Endodermal cell (in vitro differentiated cells): ENCODE data around the gene JAZF1. TPM values are rescaled to one million over a fixed set of nuclear protein-coding genes. Genes with fewer than 3 reads are reported as not detected.

ENCODE experiments used
- DNase-seq: peaks from one replicate; pipeline ENCODE4 v3.0.0-alpha.2; 2017
- H3K27ac ChIP-seq: 2 replicates; pipeline ENCODE4 v1.5.1; 2013; ENCODE audit warnings: mild to moderate bottlenecking, low read depth, low read length, moderate library complexity
- H3K27me3 ChIP-seq: 2 replicates; pipeline ENCODE4 v1.6.1; 2013; ENCODE audit warnings: mild to moderate bottlenecking, low read length, moderate library complexity; ENCODE audit not compliant: insufficient read depth, control insufficient read depth, poor library complexity, severe bottlenecking
- H3K36me3 ChIP-seq: 2 replicates; pipeline ENCODE4 v1.7.0; 2013; ENCODE audit warnings: mild to moderate bottlenecking, low read length, moderate library complexity; ENCODE audit not compliant: control insufficient read depth, insufficient read depth
- H3K4me1 ChIP-seq: one replicate; pipeline ENCODE4 v1.7.0; 2013; ENCODE audit warnings: low read length; ENCODE audit not compliant: control insufficient read depth, insufficient read depth
- H3K4me3 ChIP-seq: 2 replicates; pipeline ENCODE4 v1.5.1; 2013; ENCODE audit warnings: mild to moderate bottlenecking, low read length, moderate library complexity
- H3K9ac ChIP-seq: 2 replicates; pipeline ENCODE4 v1.6.1; 2013; ENCODE audit warnings: mild to moderate bottlenecking, low read length, moderate library complexity; ENCODE audit not compliant: poor library complexity, severe bottlenecking; ENCODE audit errors: extremely low read depth
- H3K9me3 ChIP-seq: 2 replicates; pipeline ENCODE4 v1.6.1; 2013; ENCODE audit warnings: mild to moderate bottlenecking, low read length, moderate library complexity; ENCODE audit not compliant: control insufficient read depth
- H3K27ac Mint-ChIP-seq: 2 replicates; pipeline ENCODE4 v1.8.0; 2020; ENCODE audit warnings: mixed read lengths
- H3K27me3 Mint-ChIP-seq: 2 replicates; pipeline ENCODE4 v1.8.0; 2021; ENCODE audit warnings: mild to moderate bottlenecking, mixed read lengths; ENCODE audit not compliant: insufficient read depth
- H3K36me3 Mint-ChIP-seq: 2 replicates; pipeline ENCODE4 v1.8.0; 2020; ENCODE audit warnings: low read depth, mixed read lengths
- H3K4me1 Mint-ChIP-seq: 2 replicates; pipeline ENCODE4 v1.8.0; 2020; ENCODE audit warnings: mixed read lengths
- H3K4me3 Mint-ChIP-seq: 2 replicates; pipeline ENCODE4 v1.8.0; 2020; ENCODE audit warnings: mild to moderate bottlenecking, moderate library complexity, mixed read lengths
- H3K9me3 Mint-ChIP-seq: 2 replicates; pipeline ENCODE4 v1.8.0; 2020; ENCODE audit warnings: mild to moderate bottlenecking, mixed read lengths
- CTCF ChIP-seq: fragments of 200-600 bp; sonication (generic); conservative IDR thresholded peaks from 2 replicates; pipeline ENCODE4 v1.5.0; 2021; ENCODE audit warnings: antibody characterized with exemption, mild to moderate bottlenecking
- WGBS, 2 experiments: methylation state at CpG; one replicate each; pipeline versions ENCODE4 v1.1.5 to v1.1.7; 2013; ENCODE audit warnings: missing lambda C conversion rate in 2 of 2, mixed read lengths in 1 of 2; ENCODE audit not compliant: insufficient coverage in 1 of 2, insufficient read length in 1 of 2; 5-methylcytosine and 5-hydroxymethylcytosine counted together
- total RNA-seq, 2 donors: library from RNA; stranded (reverse); fragmentation: NEBNext Ultra II Directional in 1 of 2; extraction: Animal tissue kit (Norgen Biotek cat#: 25700) in 1 of 2; gene quantifications; 2 replicates in 1 of 2; 3 replicates in 1 of 2; pipeline ENCODE4 v1.2.1, GENCODE V29; 2021

Gene JAZF1
- total RNA-seq, 2 donors from 2014 or later: 18.3 to 33.6 TPM

DNA sequence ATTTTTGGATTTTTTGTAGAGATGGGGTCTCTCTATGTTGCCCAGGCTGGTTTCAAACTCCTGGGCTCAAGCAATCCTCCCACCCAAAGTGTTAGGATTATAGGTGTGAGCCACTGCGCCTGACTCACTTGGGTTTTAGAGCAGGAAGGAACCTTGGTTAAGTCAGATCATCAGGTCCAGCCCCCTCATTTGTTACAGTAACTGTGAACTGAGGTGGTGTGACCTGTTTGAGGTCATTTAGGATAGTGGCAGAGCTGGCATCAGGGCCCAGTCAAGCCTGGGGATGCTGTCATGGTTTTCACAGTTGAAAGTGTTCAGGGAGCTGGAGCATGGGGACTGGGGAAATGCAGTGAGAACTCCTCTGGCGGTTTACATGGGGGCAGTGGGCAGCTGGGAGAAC lies 281.0 kb downstream of the JAZF1 start:
- Mint-ChIP-seq H3K36me3 (peaks cover 1% of the 10 kb centered on the region), H3K4me1 (peaks cover 11% of the 10 kb centered on the region), H3K4me3 (no peak overlapping the region), H3K9me3 (no peaks in the 10 kb centered on the region), H3K27me3 (no peaks in the 10 kb centered on the region), H3K27ac (no peak overlapping the region)
- H3K4me1 ChIP-seq: peaks cover 3% of the 10 kb centered on the region
- 88 to 97% methylated on average over 1 to 2 of the region's 2 CpGs for WGBS, 2 experiments
- H3K9ac ChIP-seq: no peak overlapping the region
- TF ChIP-seq CTCF: no peak
- H3K9me3 ChIP-seq: no peaks in the 10 kb centered on the region
- no peaks in the 10 kb centered on the region for H3K36me3 ChIP-seq
- no peak for DNase-seq
- H3K27me3 ChIP-seq: no peaks in the 10 kb centered on the region
- H3K4me3 ChIP-seq: no peak overlapping the region
- no peak overlapping the region for H3K27ac ChIP-seq

DNA sequence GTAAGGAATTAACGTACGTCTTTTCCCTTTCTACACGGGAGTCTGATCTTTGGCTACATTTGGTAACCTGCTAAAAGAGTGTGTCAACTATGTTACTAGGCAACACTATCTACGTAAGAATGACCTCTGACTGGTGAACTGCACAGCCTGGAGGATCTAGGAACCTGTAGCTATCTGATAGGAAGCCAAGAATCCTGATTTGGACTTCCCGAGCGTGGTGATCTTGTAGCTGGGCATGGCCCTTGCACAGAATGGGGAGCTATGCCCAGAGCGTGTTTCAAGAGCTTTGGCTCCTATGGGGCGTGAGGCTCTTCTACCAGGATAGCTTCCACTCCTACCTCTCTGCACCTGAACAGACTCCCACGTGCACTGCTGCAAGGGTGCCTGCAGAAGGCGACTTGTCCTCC lies 283.2 kb downstream of the JAZF1 start:
- DNase-seq: no peak

DNA sequence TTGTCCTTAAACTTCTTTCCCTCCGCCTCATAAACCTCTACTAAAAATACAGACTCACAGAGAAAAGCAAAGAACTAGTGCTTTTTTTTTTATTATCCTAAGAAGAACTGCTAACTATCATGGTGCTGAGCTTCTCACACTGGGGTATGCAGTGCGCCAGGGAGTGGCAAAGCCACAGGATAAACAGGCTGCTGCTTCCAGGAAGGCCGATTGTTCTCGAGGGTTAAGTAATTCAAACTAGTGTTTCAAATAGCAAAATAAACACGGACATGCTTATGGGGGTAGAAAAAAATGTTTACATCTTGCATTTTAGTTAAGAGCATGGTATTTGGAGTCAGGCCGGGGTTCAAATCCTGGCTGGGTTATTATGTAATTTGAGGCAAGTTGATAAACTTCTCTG lies 283.6 kb downstream of the JAZF1 start:
- H3K4me1 Mint-ChIP-seq: peaks cover 11% of the 10 kb centered on the region
- TF ChIP-seq CTCF: no peak
- no peak overlapping the region for H3K4me3 Mint-ChIP-seq
- Histone ChIP-seq H3K27me3 (no peaks in the 10 kb centered on the region), H3K4me3 (no peak overlapping the region), H3K9me3 (no peaks in the 10 kb centered on the region), H3K4me1 (peaks cover 3% of the 10 kb centered on the region), H3K36me3 (peaks cover 1% of the 10 kb centered on the region), H3K9ac (no peak overlapping the region), H3K27ac (no peak overlapping the region)
- no peaks in the 10 kb centered on the region for H3K27me3 Mint-ChIP-seq
- 88 to 96% methylated on average over 5 to 6 of the region's 6 CpGs for WGBS, 2 experiments
- no peaks in the 10 kb centered on the region for H3K9me3 Mint-ChIP-seq
- no peak overlapping the region for H3K27ac Mint-ChIP-seq
- DNase-seq: no peak
- peaks cover 16% of the 10 kb centered on the region for H3K36me3 Mint-ChIP-seq

More for the DNA sequence above, 283.2 kb downstream of the JAZF1 start:
- 89 to 92% methylated on average over 9 to 10 of the region's 10 CpGs for WGBS, 2 experiments
- no peak overlapping the region for H3K27ac Mint-ChIP-seq
- no peak overlapping the region for H3K27ac ChIP-seq
- H3K4me1 Mint-ChIP-seq: peaks cover 11% of the 10 kb centered on the region
- no peak overlapping the region for H3K4me3 Mint-ChIP-seq
- H3K36me3 ChIP-seq: no peaks in the 10 kb centered on the region
- peaks cover 11% of the 10 kb centered on the region for H3K36me3 Mint-ChIP-seq
- peaks cover 3% of the 10 kb centered on the region for H3K4me1 ChIP-seq
- no peaks in the 10 kb centered on the region for H3K27me3 ChIP-seq
- no peak for TF ChIP-seq CTCF
- no peaks in the 10 kb centered on the region for H3K9me3 Mint-ChIP-seq
- no peak overlapping the region for H3K4me3 ChIP-seq
- no peak overlapping the region for H3K9ac ChIP-seq
- no peaks in the 10 kb centered on the region for H3K9me3 ChIP-seq
- no peaks in the 10 kb centered on the region for H3K27me3 Mint-ChIP-seq
